ENCODE results near the gene SPIC. TPM values are rescaled to one million over a fixed set of nuclear protein-coding genes. Genes with fewer than 3 reads are reported as not detected.

The SPIC gene
- not detected for total RNA-seq
- polyA plus RNA-seq, result not detected

DNA sequence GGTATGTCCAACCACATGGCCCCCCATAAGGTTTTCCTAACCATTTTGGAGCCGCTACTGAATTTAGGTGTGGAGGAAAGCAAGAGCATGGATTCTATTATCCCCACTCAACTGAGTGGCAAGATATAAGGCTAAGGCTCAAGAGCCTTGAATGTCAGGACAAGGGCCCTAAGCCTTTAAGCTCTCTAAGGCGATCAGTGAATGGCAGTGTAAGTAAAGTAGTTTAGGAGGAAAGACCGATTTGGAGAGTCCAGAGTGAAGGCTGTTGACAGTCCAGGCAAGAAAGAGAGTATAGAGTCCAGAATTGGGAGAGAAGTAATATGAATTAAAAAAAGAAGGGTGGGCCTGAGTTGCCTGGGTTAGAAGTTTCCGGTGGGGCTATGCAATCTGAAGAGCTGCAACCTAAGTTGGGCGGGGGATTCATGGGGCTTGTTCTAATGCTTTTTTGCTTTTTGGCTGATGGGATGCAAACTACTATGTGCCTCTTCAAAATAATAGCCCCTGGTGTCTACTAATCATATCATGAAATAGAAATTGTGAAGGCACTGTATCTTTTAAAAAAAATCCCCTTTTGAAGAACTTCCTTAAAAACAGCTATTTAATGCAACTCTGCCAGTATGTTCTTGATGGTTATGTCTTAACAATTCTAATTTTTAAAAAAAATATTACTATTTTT, at the start of gene SPIC:
TSS of gene SPIC (plus strand) at position 626 of the 676 bp plus-strand sequence. CDS start 1,569 bp downstream, outside the sequence.
- no peak within 1 kb of the TSS for H3K4me3 Mint-ChIP-seq

DNA sequence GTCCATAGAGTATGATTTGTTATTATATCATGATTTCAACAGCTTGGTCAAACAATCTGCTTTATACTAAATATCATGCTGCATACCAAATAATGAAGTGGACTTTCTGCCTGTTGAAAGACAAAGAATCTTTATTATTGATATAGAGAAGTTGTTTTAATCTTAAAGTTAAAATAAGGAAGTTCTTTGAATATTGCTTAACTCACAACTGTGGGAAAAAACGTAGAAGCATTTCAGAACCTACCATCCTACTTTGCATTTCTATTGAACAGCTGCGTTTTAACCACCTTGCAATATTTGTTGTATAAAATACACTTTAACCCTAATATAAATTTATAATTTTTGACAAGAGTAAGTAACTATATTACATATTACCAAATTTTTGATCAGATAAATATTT, 44.7 kb upstream of the SPIC start:
- H3K4me3 Mint-ChIP-seq, result no peak overlapping the region
- Histone ChIP-seq H3K9me3 (ENCODE audit: control insufficient read depth in 1 of 2, low read length in 2 of 2) (no peaks in the 10 kb centered on the region), H3K4me3 (ENCODE audit: low read length in 2 of 2) (no peak overlapping the region), H3K27ac (ENCODE audit: low read depth, low read length) (no peak overlapping the region), H3K4me1 (ENCODE audit: insufficient read depth, low read length) (no peaks in the 10 kb centered on the region), H3K27me3 (ENCODE audit: insufficient read depth, low read length) (no peaks in the 10 kb centered on the region), H3K36me3 (ENCODE audit: insufficient read depth, low read length) (no peaks in the 10 kb centered on the region)
- H3K27ac Mint-ChIP-seq, result no peak overlapping the region
- ChIA-PET POLR2A (ENCODE audit: partially characterized antibody) (no interaction called here), CTCF (ENCODE audit: partially characterized antibody) (no interaction called here)
- DNase-seq, result no peak
- H3K4me1 Mint-ChIP-seq, result no peaks in the 10 kb centered on the region
- H3K27me3 Mint-ChIP-seq, result peaks cover 2 to 4% of the 10 kb centered on the region in 2 donors
- H3K9me3 Mint-ChIP-seq, result no peaks in the 10 kb centered on the region
- H3K36me3 Mint-ChIP-seq, result no peaks in the 10 kb centered on the region
- intact Hi-C loops (cut with micrococcal nuclease), result no loop called here

More for the DNA sequence above, at the start of gene SPIC:
- H3K4me1 ChIP-seq (ENCODE audit: insufficient read depth, low read length), result no peaks in the 10 kb centered on the region
- no peak within 1 kb of the TSS for H3K27ac Mint-ChIP-seq
- no peaks in the 10 kb centered on the region for H3K27me3 Mint-ChIP-seq
- no peak for DNase-seq
- POLR2A ChIA-PET (ENCODE audit: partially characterized antibody), result no interaction called here
- intact Hi-C loops (cut with micrococcal nuclease), result no loop called here
- H3K9me3 Mint-ChIP-seq, result no peaks in the 10 kb centered on the region
- no peaks in the 10 kb centered on the region for H3K36me3 ChIP-seq (ENCODE audit: insufficient read depth, low read length)
- H3K4me1 Mint-ChIP-seq, result no peaks in the 10 kb centered on the region
- CTCF ChIA-PET (ENCODE audit: partially characterized antibody), result no interaction called here
- H3K36me3 Mint-ChIP-seq, result no peaks in the 10 kb centered on the region
- no peaks in the 10 kb centered on the region for H3K9me3 ChIP-seq (ENCODE audit: control insufficient read depth in 1 of 2, low read length in 2 of 2)
- no peaks in the 10 kb centered on the region for H3K27me3 ChIP-seq (ENCODE audit: insufficient read depth, low read length)
- no peak within 1 kb of the TSS for H3K4me3 ChIP-seq (ENCODE audit: low read length in 2 of 2)
- H3K27ac ChIP-seq (ENCODE audit: low read depth, low read length), result no peak within 1 kb of the TSS

DNA sequence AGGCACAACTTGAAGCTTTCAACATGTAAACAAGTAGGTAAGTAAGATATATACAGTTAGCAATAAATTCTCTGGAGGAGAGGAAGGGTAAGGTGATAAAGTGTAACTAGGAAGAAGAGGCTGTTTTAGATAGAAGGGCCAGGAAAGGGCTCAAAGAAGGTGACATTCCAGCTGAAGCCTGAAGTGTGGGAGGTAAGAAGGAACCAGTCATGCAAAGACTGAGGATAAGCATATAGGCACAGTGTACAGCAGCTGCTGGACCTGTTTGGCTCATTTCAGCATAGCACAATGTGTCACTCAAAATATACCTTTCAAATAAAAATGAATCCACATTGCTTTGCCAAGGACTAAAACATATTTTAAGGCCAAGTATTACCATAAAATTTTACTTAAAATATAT, 39.0 kb upstream of the SPIC start:
- Histone ChIP-seq H3K27ac (ENCODE audit: low read depth, low read length) (no peak overlapping the region), H3K9me3 (ENCODE audit: control insufficient read depth in 1 of 2, low read length in 2 of 2) (no peaks in the 10 kb centered on the region), H3K36me3 (ENCODE audit: insufficient read depth, low read length) (no peaks in the 10 kb centered on the region), H3K27me3 (ENCODE audit: insufficient read depth, low read length) (no peaks in the 10 kb centered on the region), H3K4me1 (ENCODE audit: insufficient read depth, low read length) (no peaks in the 10 kb centered on the region), H3K4me3 (ENCODE audit: low read length in 2 of 2) (no peak overlapping the region)
- Mint-ChIP-seq H3K27ac (no peak overlapping the region), H3K4me3 (no peak overlapping the region), H3K9me3 (no peaks in the 10 kb centered on the region), H3K36me3 (no peaks in the 10 kb centered on the region), H3K27me3 (peaks cover 4% of the 10 kb centered on the region in 2 donors), H3K4me1 (no peaks in the 10 kb centered on the region)
- no peak for DNase-seq
- ChIA-PET CTCF (ENCODE audit: partially characterized antibody) (no interaction called here), POLR2A (ENCODE audit: partially characterized antibody) (no interaction called here)
- intact Hi-C loops (cut with micrococcal nuclease), result no loop called here

DNA sequence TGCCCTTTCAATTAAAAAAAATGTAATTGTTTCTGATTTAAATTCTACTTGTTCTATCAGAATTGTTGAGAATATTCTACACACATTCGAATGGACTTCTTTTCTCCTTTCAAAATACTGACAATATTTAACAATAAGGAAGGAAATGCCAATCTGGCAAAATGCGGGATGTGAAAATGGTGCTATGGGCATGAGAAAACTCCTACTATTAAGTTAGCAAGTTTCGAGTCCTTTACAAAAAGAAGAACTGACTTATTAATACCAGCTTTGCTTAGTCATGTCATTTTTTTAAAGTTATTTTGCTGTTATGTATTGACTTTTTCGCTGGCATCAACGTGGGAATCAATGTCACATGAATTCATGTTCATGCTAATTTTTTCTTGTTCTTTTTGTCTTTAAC, 35.9 kb upstream of the SPIC start:
- no peak overlapping the region for H3K4me3 ChIP-seq (ENCODE audit: low read length in 2 of 2)
- intact Hi-C loops (cut with micrococcal nuclease), result no loop called here
- no peaks in the 10 kb centered on the region for H3K9me3 ChIP-seq (ENCODE audit: control insufficient read depth in 1 of 2, low read length in 2 of 2)
- H3K27me3 ChIP-seq (ENCODE audit: insufficient read depth, low read length), result no peaks in the 10 kb centered on the region
- H3K4me1 ChIP-seq (ENCODE audit: insufficient read depth, low read length), result no peaks in the 10 kb centered on the region
- Mint-ChIP-seq H3K4me3 (no peak overlapping the region), H3K36me3 (no peaks in the 10 kb centered on the region), H3K27ac (no peak overlapping the region), H3K27me3 (peaks cover 2 to 4% of the 10 kb centered on the region in 2 donors), H3K9me3 (no peaks in the 10 kb centered on the region), H3K4me1 (no peaks in the 10 kb centered on the region)
- H3K36me3 ChIP-seq (ENCODE audit: insufficient read depth, low read length), result no peaks in the 10 kb centered on the region
- no peak for DNase-seq
- POLR2A ChIA-PET (ENCODE audit: partially characterized antibody), result no interaction called here
- no peak overlapping the region for H3K27ac ChIP-seq (ENCODE audit: low read depth, low read length)
- CTCF ChIA-PET (ENCODE audit: partially characterized antibody), result no interaction called here

DNA sequence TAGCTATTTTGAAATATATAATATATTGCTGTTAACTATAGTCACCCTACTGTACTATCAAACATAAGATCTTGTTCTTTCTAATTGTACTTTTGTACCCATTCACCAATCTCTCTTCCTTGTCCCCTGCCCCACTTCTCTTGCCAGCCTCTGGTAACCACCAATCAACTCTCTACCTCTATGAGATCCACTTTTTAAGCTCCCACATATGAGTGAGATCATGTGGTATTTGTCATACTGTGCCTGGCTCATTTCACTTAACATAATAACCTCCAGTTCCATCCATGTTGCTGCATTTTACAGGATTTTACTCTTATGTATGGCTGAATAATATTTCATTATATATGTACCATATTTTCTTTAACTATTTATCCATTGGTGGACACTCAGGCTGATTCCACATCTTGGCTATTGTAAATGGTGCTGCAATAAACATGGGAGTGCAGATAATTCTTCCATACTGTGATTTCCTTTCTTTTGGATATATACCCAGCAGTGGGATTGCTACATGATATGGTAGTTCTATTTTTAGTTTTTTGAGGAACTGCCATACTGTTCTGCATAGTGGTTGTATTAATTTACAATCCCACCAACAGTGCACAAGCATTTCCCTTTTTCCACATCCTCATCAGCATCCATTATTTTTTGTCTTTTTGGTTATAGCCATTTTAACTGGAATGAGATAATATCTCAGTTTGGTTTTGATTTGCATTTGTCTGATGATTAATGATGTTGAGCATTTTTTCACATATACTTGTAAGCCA, 33.5 kb upstream of the SPIC start:
- Histone ChIP-seq H3K27ac (ENCODE audit: low read depth, low read length) (no peak overlapping the region), H3K4me1 (ENCODE audit: insufficient read depth, low read length) (no peaks in the 10 kb centered on the region), H3K27me3 (ENCODE audit: insufficient read depth, low read length) (no peaks in the 10 kb centered on the region), H3K36me3 (ENCODE audit: insufficient read depth, low read length) (no peaks in the 10 kb centered on the region), H3K4me3 (ENCODE audit: low read length in 2 of 2) (no peak overlapping the region), H3K9me3 (ENCODE audit: control insufficient read depth in 1 of 2, low read length in 2 of 2) (no peaks in the 10 kb centered on the region)
- POLR2A ChIA-PET (ENCODE audit: partially characterized antibody), result no interaction called here
- intact Hi-C loops (cut with micrococcal nuclease), result no loop called here
- Mint-ChIP-seq H3K4me1 (no peaks in the 10 kb centered on the region), H3K36me3 (no peaks in the 10 kb centered on the region), H3K9me3 (no peaks in the 10 kb centered on the region), H3K27ac (no peak overlapping the region), H3K27me3 (no peaks in the 10 kb centered on the region), H3K4me3 (no peak overlapping the region)
- CTCF ChIA-PET (ENCODE audit: partially characterized antibody), result no interaction called here
- DNase-seq, result no peak

DNA sequence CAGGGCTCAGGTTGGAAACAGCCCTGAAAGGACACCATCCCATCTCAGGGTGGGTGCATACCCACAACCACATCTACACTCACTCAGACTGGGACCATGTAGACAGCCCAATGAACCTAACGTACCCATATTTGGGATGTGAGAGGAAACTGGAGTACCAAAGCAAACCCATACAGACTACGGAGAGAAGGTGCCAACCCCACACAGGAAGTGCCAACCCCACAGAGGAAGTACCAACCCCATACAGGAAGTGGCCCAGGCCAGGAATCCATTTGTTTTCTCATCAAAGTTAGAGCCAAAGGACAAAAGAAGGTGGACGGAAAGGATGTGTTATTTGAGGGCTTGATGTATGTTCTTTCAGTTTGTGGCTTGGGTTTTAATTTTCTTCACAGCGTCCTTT, 19.5 kb upstream of the SPIC start:
- ChIA-PET POLR2A (ENCODE audit: partially characterized antibody) (no interaction called here), CTCF (ENCODE audit: partially characterized antibody) (no interaction called here)
- H3K4me3 ChIP-seq (ENCODE audit: low read length in 2 of 2), result no peak overlapping the region
- Mint-ChIP-seq H3K9me3 (peaks cover 0 to 2% (median 0%) of the 10 kb centered on the region in 8 donors), H3K27ac (peak overlapping the region in 5 of 7 donors; percentile 4 to 36 (median 17)), H3K36me3 (no peaks in the 10 kb centered on the region), H3K4me1 (peaks cover 7 to 16% (median 10%) of the 10 kb centered on the region in 4 donors), H3K27me3 (no peaks in the 10 kb centered on the region), H3K4me3 (peak overlapping the region in 7 of 8 donors; percentile 23 to 78 (median 61))
- intact Hi-C loops (cut with micrococcal nuclease), result no loop called here
- H3K36me3 ChIP-seq (ENCODE audit: insufficient read depth, low read length), result no peaks in the 10 kb centered on the region
- H3K9me3 ChIP-seq (ENCODE audit: control insufficient read depth in 1 of 2, low read length in 2 of 2), result no peaks in the 10 kb centered on the region
- no peak overlapping the region for H3K27ac ChIP-seq (ENCODE audit: low read depth, low read length)
- peak; percentile 9 to 40 (median 18) for DNase-seq
- no peaks in the 10 kb centered on the region for H3K27me3 ChIP-seq (ENCODE audit: insufficient read depth, low read length)
- peaks cover 11% of the 10 kb centered on the region for H3K4me1 ChIP-seq (ENCODE audit: insufficient read depth, low read length)

DNA sequence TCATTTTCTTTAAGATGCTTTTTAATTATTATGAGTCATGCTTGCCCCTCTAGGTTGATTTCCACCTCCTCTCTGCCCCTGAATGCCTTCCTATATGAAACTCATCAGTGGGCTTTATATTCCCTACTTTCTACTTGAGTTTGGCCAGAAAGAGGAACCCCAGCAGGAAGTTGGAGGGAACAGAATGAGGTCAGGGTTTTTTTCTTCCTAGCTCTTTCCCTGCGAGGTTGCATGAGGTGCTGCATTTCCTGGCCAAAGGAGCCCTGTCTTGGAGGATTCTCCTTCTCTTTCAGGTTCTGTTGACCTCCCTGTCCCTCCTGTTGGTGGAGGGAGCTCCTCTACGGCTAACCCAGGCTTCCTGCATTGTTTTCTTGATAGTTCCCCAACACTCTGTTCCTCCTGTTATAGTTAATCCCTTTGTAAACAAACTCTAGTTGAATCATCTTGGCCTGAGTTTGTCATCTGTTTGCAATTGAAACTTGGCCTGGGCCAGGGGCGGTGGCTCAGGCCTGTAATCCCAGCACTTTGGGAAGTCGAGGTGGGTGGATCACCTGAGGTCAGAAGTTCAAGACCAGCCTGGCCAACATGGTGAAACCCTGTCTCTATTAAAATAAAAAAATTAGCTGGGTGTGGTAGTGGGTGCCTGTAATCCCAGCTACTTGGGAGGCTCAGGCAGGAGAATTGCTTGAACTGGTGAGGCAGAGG, 15.3 kb upstream of the SPIC start:
- no peak overlapping the region for H3K27ac ChIP-seq (ENCODE audit: low read depth, low read length)
- peaks cover 0 to under 1% of the 10 kb centered on the region in 2 donors for H3K27me3 Mint-ChIP-seq
- no peaks in the 10 kb centered on the region for H3K36me3 ChIP-seq (ENCODE audit: insufficient read depth, low read length)
- no peaks in the 10 kb centered on the region for H3K27me3 ChIP-seq (ENCODE audit: insufficient read depth, low read length)
- H3K4me1 ChIP-seq (ENCODE audit: insufficient read depth, low read length), result peaks cover 11% of the 10 kb centered on the region
- H3K4me1 Mint-ChIP-seq, result peaks cover 7 to 16% (median 10%) of the 10 kb centered on the region in 4 donors
- no peak overlapping the region for H3K4me3 ChIP-seq (ENCODE audit: low read length in 2 of 2)
- ChIA-PET POLR2A (ENCODE audit: partially characterized antibody) (no interaction called here), CTCF (ENCODE audit: partially characterized antibody) (no interaction called here)
- no peaks in the 10 kb centered on the region for H3K9me3 ChIP-seq (ENCODE audit: control insufficient read depth in 1 of 2, low read length in 2 of 2)
- H3K4me3 Mint-ChIP-seq, result peak overlapping the region in 1 of 8 donors; percentile 36
- peak overlapping the region in 1 of 7 donors; percentile 71 for H3K27ac Mint-ChIP-seq
- no peaks in the 10 kb centered on the region for H3K36me3 Mint-ChIP-seq
- intact Hi-C loops (cut with micrococcal nuclease), result no loop called here
- no peak for DNase-seq
- peaks cover 0 to 2% (median 0%) of the 10 kb centered on the region in 8 donors for H3K9me3 Mint-ChIP-seq

Measured in CD4-positive, alpha-beta memory T cell (primary cell).